AG09309 (cell line): ENCODE results near the gene MT1X.
"Not testable (repeated sequence)": the region's sequence is repeated elsewhere in the genome, so short reads cannot be mapped to it uniquely, and the experiment has no call there.

Experiments used
- DNase-seq: peaks from one replicate; pipeline ENCODE4 v3.0.0-alpha.2; 2010; ENCODE audit warnings: low read depth
- H3K4me3 ChIP-seq: 2 replicates; pipeline ENCODE4 v1.5.1; 2011; ENCODE audit warnings: mild to moderate bottlenecking, low read depth, low read length, moderate library complexity; ENCODE audit not compliant: control insufficient read depth
- CTCF ChIP-seq: IDR thresholded peaks from 2 replicates; pipeline ENCODE4 v1.5.1; 2011; ENCODE audit warnings: mild to moderate bottlenecking, low read depth, low read length, inconsistent platforms; ENCODE audit not compliant: insufficient read depth, control insufficient read depth; ENCODE audit errors: missing control alignments

The MT1X gene

GRCh38 chr16:56713794-56714193 is 31.5 kb downstream of the MT1X start:
- no peak overlapping the region for H3K4me3 ChIP-seq
- DNase-seq, result no peak
- no peak for TF ChIP-seq CTCF

GRCh38 chr16:56715126-56715525 is 32.9 kb downstream of the MT1X start:
- no peak for DNase-seq
- no peak for TF ChIP-seq CTCF
- no peak overlapping the region for H3K4me3 ChIP-seq

GRCh38 chr16:56716761-56717160 is 34.5 kb downstream of the MT1X start:
- H3K4me3 ChIP-seq, result no peak overlapping the region
- no peak for DNase-seq
- no peak for TF ChIP-seq CTCF

- not testable (repeated sequence) for H3K4me3 ChIP-seq, DNase-seq
Measured at GRCh38 chr16:56717532-56717931, 35.3 kb downstream of the MT1X start.

- DNase-seq, result no peak
- H3K4me3 ChIP-seq, result no peak overlapping the region
- TF ChIP-seq CTCF, result no peak
Measured at GRCh38 chr16:56722200-56722842, 40.1 kb downstream of the MT1X start.

- DNase-seq, result no peak
- TF ChIP-seq CTCF, result no peak
- no peak overlapping the region for H3K4me3 ChIP-seq
Measured at GRCh38 chr16:56724191-56724590, 41.9 kb downstream of the MT1X start.

GRCh38 chr16:56726283-56726682 is 44.0 kb downstream of the MT1X start:
- no peak overlapping the region for H3K4me3 ChIP-seq
- TF ChIP-seq CTCF, result no peak
- no peak for DNase-seq
